ENCODE data around the gene GNG3.

GRCh38 chr11:62667460-62667859, 40.0 kb upstream of the GNG3 start:
- TF ChIP-seq EP300 (IDR thresholded peaks at IDR 0.05; ENCODE audit: borderline replicate concordance) (no peak), YY1 (IDR thresholded peaks at IDR 0.05; ENCODE audit: low read depth) (no peak)
